Trophoblast cell (in vitro differentiated cells and primary cell): ENCODE data around the gene TMEM138.

Experiments
- DNase-seq, 2 donors: peaks; one replicate each; pipeline ENCODE4 v3.0.0-alpha.2; 2016
- H2AFZ ChIP-seq: 2 replicates; pipeline ENCODE4 v1.6.1; 2013; ENCODE audit warnings: low read length, moderate library complexity, mild to moderate bottlenecking; ENCODE audit not compliant: insufficient read depth, poor library complexity
- H2AK5ac ChIP-seq: 2 replicates; pipeline ENCODE4 v1.6.1; 2013; ENCODE audit warnings: mild to moderate bottlenecking, low read length
- H2BK120ac ChIP-seq: 2 replicates; pipeline ENCODE4 v1.6.1; 2013; ENCODE audit warnings: low read length, mild to moderate bottlenecking, moderate library complexity; ENCODE audit not compliant: insufficient read depth, poor library complexity
- H2BK12ac ChIP-seq: 2 replicates; pipeline ENCODE4 v1.6.1; 2013; ENCODE audit warnings: mild to moderate bottlenecking, low read length, moderate library complexity
- H2BK5ac ChIP-seq: 2 replicates; pipeline ENCODE4 v1.6.1; 2013; ENCODE audit warnings: low read length, low read depth, moderate library complexity, mild to moderate bottlenecking; ENCODE audit not compliant: poor library complexity
- H3K14ac ChIP-seq: 2 replicates; pipeline ENCODE4 v1.6.1; 2013; ENCODE audit warnings: mild to moderate bottlenecking, low read length
- H3K18ac ChIP-seq: 2 replicates; pipeline ENCODE4 v1.6.1; 2013; ENCODE audit warnings: mild to moderate bottlenecking, low read length
- H3K23ac ChIP-seq: 2 replicates; pipeline ENCODE4 v1.6.1; 2013; ENCODE audit warnings: low read length
- H3K27ac ChIP-seq: 2 replicates; pipeline ENCODE4 v1.5.1; 2013; ENCODE audit warnings: low read depth, mild to moderate bottlenecking, inconsistent platforms, low read length, moderate library complexity
- H3K27me3 ChIP-seq: 2 replicates; pipeline ENCODE4 v1.6.1; 2013; ENCODE audit warnings: inconsistent platforms, mild to moderate bottlenecking, low read length, moderate library complexity; ENCODE audit not compliant: insufficient read depth
- H3K36me3 ChIP-seq, 2 experiments: 1 replicate in 1 of 2; 2 replicates in 1 of 2; pipeline ENCODE4 v1.6.1; 2013; ENCODE audit warnings: low read length in 2 of 2, mild to moderate bottlenecking in 2 of 2, moderate library complexity in 1 of 2; ENCODE audit not compliant: insufficient read depth in 2 of 2, control insufficient read depth in 1 of 2
- H3K4ac ChIP-seq: 2 replicates; pipeline ENCODE4 v1.6.1; 2013; ENCODE audit warnings: low read depth, mild to moderate bottlenecking, low read length, moderate library complexity
- H3K4me1 ChIP-seq, 2 experiments: 1 replicate in 1 of 2; 2 replicates in 1 of 2; pipeline ENCODE4 v1.6.1; 2013; ENCODE audit warnings: low read length in 2 of 2, mild to moderate bottlenecking in 2 of 2, moderate library complexity in 1 of 2; ENCODE audit not compliant: insufficient read depth in 2 of 2, control insufficient read depth in 1 of 2
- H3K4me2 ChIP-seq: 2 replicates; pipeline ENCODE4 v1.6.1; 2013; ENCODE audit warnings: inconsistent platforms, mild to moderate bottlenecking, low read length, moderate library complexity
- H3K4me3 ChIP-seq: 2 replicates; pipeline ENCODE4 v1.5.1; 2013; ENCODE audit warnings: mild to moderate bottlenecking, low read depth, low read length, inconsistent platforms
- H3K79me1 ChIP-seq: one replicate; pipeline ENCODE4 v1.6.1; 2013; ENCODE audit warnings: low read length
- H3K79me2 ChIP-seq: 2 replicates; pipeline ENCODE4 v1.6.1; 2013; ENCODE audit warnings: low read length, mild to moderate bottlenecking; ENCODE audit not compliant: control insufficient read depth, insufficient read depth, poor library complexity
- H3K9ac ChIP-seq: 2 replicates; pipeline ENCODE4 v1.6.1; 2013; ENCODE audit warnings: mild to moderate bottlenecking, low read length
- H3K9me3 ChIP-seq: 2 replicates; pipeline ENCODE4 v1.6.1; 2013; ENCODE audit warnings: low read depth, mild to moderate bottlenecking, control low read depth, inconsistent platforms, low read length; ENCODE audit not compliant: insufficient read depth
- H4K12ac ChIP-seq: 2 replicates; pipeline ENCODE4 v1.6.1; 2013; ENCODE audit warnings: low read depth, mild to moderate bottlenecking, low read length, moderate library complexity
- H4K8ac ChIP-seq: 2 replicates; pipeline ENCODE4 v1.6.1; 2013; ENCODE audit warnings: low read depth, mild to moderate bottlenecking, low read length, moderate library complexity
- H4K91ac ChIP-seq: one replicate; pipeline ENCODE4 v1.6.1; 2013; ENCODE audit warnings: low read depth, mild to moderate bottlenecking, low read length, moderate library complexity
- WGBS: extraction: QIAGEN DNeasy Blood & Tissue Kit; methylation state at CpG from one replicate; pipeline ENCODE4 v1.1.7; 2013; ENCODE audit warnings: missing lambda C conversion rate; ENCODE audit not compliant: insufficient read length, insufficient coverage; ENCODE audit errors: extremely low coverage; 5-methylcytosine and 5-hydroxymethylcytosine counted together

TMEM138 gene

GRCh38 chr11:61417670-61418069 lies 55.5 kb downstream of the TMEM138 start:
- DNase-seq = peak in 1 of 2 donors; percentile 5
- no peak overlapping the region for H4K91ac ChIP-seq
- H3K27me3 ChIP-seq = no peaks in the 10 kb centered on the region
- WGBS = no CpG with 5 or more reads among the region's 2 CpGs
- no peak overlapping the region for H2AFZ ChIP-seq
- no peak overlapping the region for H3K23ac ChIP-seq
- H3K36me3 ChIP-seq = peaks cover 44 to 76% of the 10 kb centered on the region in 2 experiments
- H3K27ac ChIP-seq = no peak overlapping the region
- H2BK12ac ChIP-seq = no peak overlapping the region
- H4K12ac ChIP-seq = no peak overlapping the region
- no peak overlapping the region for H3K4ac ChIP-seq
- H3K18ac ChIP-seq = no peak overlapping the region
- H2BK5ac ChIP-seq = no peak overlapping the region
- H3K14ac ChIP-seq = no peak overlapping the region
- no peaks in the 10 kb centered on the region for H3K4me1 ChIP-seq
- no peaks in the 10 kb centered on the region for H3K79me2 ChIP-seq
- H2AK5ac ChIP-seq = no peak overlapping the region
- no peak overlapping the region for H3K4me3 ChIP-seq
- no peak overlapping the region for H3K4me2 ChIP-seq
- H3K9ac ChIP-seq = no peak overlapping the region
- no peaks in the 10 kb centered on the region for H3K9me3 ChIP-seq
- H2BK120ac ChIP-seq = no peak overlapping the region
- H3K79me1 ChIP-seq = no peaks in the 10 kb centered on the region
- H4K8ac ChIP-seq = no peak overlapping the region

- Histone ChIP-seq H4K12ac (no peak overlapping the region), H4K91ac (no peak overlapping the region), H2BK5ac (no peak overlapping the region), H3K4ac (no peak overlapping the region), H3K36me3 (peaks cover 45 to 75% of the 10 kb centered on the region in 2 experiments), H3K79me2 (no peaks in the 10 kb centered on the region), H3K4me3 (no peak overlapping the region), H3K4me1 (no peaks in the 10 kb centered on the region), H3K9ac (no peak overlapping the region), H3K4me2 (no peak overlapping the region), H3K27me3 (no peaks in the 10 kb centered on the region), H3K14ac (no peak overlapping the region), H3K79me1 (no peaks in the 10 kb centered on the region), H2BK12ac (no peak overlapping the region), H4K8ac (no peak overlapping the region), H3K9me3 (no peaks in the 10 kb centered on the region), H3K18ac (no peak overlapping the region), H2AK5ac (no peak overlapping the region), H2AFZ (no peak overlapping the region), H3K23ac (no peak overlapping the region), H2BK120ac (no peak overlapping the region), H3K27ac (no peak overlapping the region)
- DNase-seq = no peak
Measured at GRCh38 chr11:61418136-61418535, 56.0 kb downstream of the TMEM138 start.
